Stimulated activated CD4-positive, alpha-beta T cell treated with anti-CD3 and anti-CD28 coated beads, Interleukin-12 subunit alpha, Interleukin-12 subunit beta, amount 100 ng/mL, for 24 hours (primary cell): ENCODE results near the gene ATG3.
A peak's percentile ranks its signal among the peaks of the same experiment; 100 is the strongest.
"Not testable (repeated sequence)": the region's sequence is repeated elsewhere in the genome, so short reads cannot be mapped to it uniquely, and the experiment has no call there.

Experiments
- DNase-seq, 2 experiments: peaks; one replicate each; pipeline ENCODE4 v3.0.0-alpha.2; 2020; ENCODE audit warnings: low read depth in 2 of 2

ATG3 gene

GRCh38 chr3:112561734-112562529, at the start of gene ATG3, which contains the start of gene SLC35A5:
ATG3 (minus strand) TSS chr3:112561962; CDS start chr3:112561528, 434 bp downstream.
SLC35A5 (plus strand) TSS chr3:112562045; CDS start chr3:112563404, 1,359 bp downstream.
- peak; percentile 97 to 98 for DNase-seq

GRCh38 chr3:112610121-112610520, 48.4 kb upstream of the ATG3 start:
- no peak for DNase-seq

GRCh38 chr3:112607863-112608262, 46.1 kb upstream of the ATG3 start:
- no peak for DNase-seq

GRCh38 chr3:112606098-112606497, 44.3 kb upstream of the ATG3 start:
- DNase-seq, result no peak

GRCh38 chr3:112605285-112605684, 43.5 kb upstream of the ATG3 start:
- DNase-seq, result no peak

- DNase-seq, result no peak
These were observed 42.8 kb upstream of the ATG3 start for GRCh38 chr3:112604536-112604935.

- no peak for DNase-seq
These were observed 40.6 kb upstream of the ATG3 start for GRCh38 chr3:112602217-112602838.

- no peak for DNase-seq
These were observed 37.0 kb upstream of the ATG3 start for GRCh38 chr3:112598731-112599130.

- DNase-seq, result no peak
These were observed 36.2 kb upstream of the ATG3 start for GRCh38 chr3:112597945-112598344.

GRCh38 chr3:112594856-112595255, 33.1 kb upstream of the ATG3 start:
- DNase-seq, result no peak

- no peak for DNase-seq
These were observed 31.5 kb upstream of the ATG3 start for GRCh38 chr3:112593258-112593657.

- DNase-seq, result no peak
These were observed 25.6 kb upstream of the ATG3 start for GRCh38 chr3:112587336-112587735.

- no peak for DNase-seq
These were observed 24.0 kb upstream of the ATG3 start for GRCh38 chr3:112585782-112586181.

- DNase-seq, result no peak
These were observed 21.3 kb upstream of the ATG3 start for GRCh38 chr3:112583105-112583504.

- peak in 1 of 2 experiments; percentile 7 for DNase-seq
These were observed 20.6 kb upstream of the ATG3 start for GRCh38 chr3:112582244-112582874.

- no peak for DNase-seq
These were observed 17.9 kb upstream of the ATG3 start for GRCh38 chr3:112579697-112580096.

GRCh38 chr3:112579232-112579631, 17.5 kb upstream of the ATG3 start:
- DNase-seq, result no peak

- DNase-seq, result no peak
These were observed 10.9 kb upstream of the ATG3 start for GRCh38 chr3:112572701-112573100.

GRCh38 chr3:112569265-112569664, 7.5 kb upstream of the ATG3 start:
- no peak for DNase-seq

- no peak for DNase-seq
These were observed 6.9 kb upstream of the ATG3 start for GRCh38 chr3:112568642-112569041.

GRCh38 chr3:112564940-112565305, 3.2 kb upstream of the ATG3 start:
- DNase-seq, result no peak

GRCh38 chr3:112564247-112564939, 2.6 kb upstream of the ATG3 start:
- not testable (repeated sequence) for DNase-seq
